ENCODE data around the gene SCFD2.
"Not testable (repeated sequence)": the region's sequence is repeated elsewhere in the genome, so short reads cannot be mapped to it uniquely, and the experiment has no call there.

SCFD2 gene

DNA sequence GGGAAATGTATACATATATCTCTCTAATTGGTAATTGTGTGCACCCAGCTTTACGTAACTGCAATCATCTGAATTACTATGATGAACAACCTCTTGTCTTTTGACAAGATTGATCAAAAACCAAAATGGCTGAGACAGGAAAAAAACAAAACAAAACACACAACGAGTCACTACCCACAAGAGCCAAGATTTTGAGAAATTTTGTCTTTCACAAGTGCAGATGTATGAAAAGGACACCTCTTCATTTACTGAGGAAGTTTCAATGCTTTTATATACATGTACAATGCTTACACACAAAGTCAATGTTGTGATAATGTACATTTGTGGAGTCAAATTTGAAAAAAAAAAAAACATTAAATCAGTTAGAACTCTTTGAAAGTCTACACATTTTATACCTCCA lies 224.6 kb downstream of the SCFD2 start:
- TF ChIP-seq L3MBTL2 (conservative IDR thresholded peaks at IDR 0.05) (no peak), HDGF (IDR thresholded peaks at IDR 0.05; ENCODE audit: borderline replicate concordance) (no peak), FOXA1 (IDR thresholded peaks at IDR 0.05) (no peak), TARDBP (IDR thresholded peaks at IDR 0.05) (no peak), ELF4 (IDR thresholded peaks at IDR 0.05) (no peak), SP1 (IDR thresholded peaks at IDR 0.05) (no peak), LEF1 (IDR thresholded peaks at IDR 0.05; ENCODE audit: borderline replicate concordance) (no peak), ZNF384 (IDR thresholded peaks at IDR 0.05) (no peak), CTBP1 (IDR thresholded peaks at IDR 0.05; ENCODE audit: borderline replicate concordance) (no peak), SUZ12 (IDR thresholded peaks at IDR 0.05) (no peak), FOXM1 (IDR thresholded peaks at IDR 0.05; ENCODE audit: borderline replicate concordance) (no peak), FOXK2 (IDR thresholded peaks at IDR 0.05) (no peak), BHLHE40 (IDR thresholded peaks at IDR 0.05; ENCODE audit: borderline replicate concordance) (no peak), NFRKB (IDR thresholded peaks at IDR 0.05) (no peak), ARNT (IDR thresholded peaks at IDR 0.05) (no peak)
- TF ChIP-seq, protein P1, sequence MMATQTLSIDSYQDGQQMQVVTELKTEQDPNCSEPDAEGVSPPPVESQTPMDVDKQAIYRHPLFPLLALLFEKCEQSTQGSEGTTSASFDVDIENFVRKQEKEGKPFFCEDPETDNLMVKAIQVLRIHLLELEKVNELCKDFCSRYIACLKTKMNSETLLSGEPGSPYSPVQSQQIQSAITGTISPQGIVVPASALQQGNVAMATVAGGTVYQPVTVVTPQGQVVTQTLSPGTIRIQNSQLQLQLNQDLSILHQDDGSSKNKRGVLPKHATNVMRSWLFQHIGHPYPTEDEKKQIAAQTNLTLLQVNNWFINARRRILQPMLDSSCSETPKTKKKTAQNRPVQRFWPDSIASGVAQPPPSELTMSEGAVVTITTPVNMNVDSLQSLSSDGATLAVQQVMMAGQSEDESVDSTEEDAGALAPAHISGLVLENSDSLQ (IDR thresholded peaks at IDR 0.05): no peak
- ChIA-PET CTCF (no interaction called here), POLR2A (no interaction called here)
- DNase-seq (ENCODE audit: extremely low spot score): no peak

GRCh38 chr4:53139256-53139655 lies 226.6 kb downstream of the SCFD2 start:
- CTCF ChIA-PET; DNase-seq (ENCODE audit: extremely low spot score); POLR2A ChIA-PET: not testable (repeated sequence)

DNA sequence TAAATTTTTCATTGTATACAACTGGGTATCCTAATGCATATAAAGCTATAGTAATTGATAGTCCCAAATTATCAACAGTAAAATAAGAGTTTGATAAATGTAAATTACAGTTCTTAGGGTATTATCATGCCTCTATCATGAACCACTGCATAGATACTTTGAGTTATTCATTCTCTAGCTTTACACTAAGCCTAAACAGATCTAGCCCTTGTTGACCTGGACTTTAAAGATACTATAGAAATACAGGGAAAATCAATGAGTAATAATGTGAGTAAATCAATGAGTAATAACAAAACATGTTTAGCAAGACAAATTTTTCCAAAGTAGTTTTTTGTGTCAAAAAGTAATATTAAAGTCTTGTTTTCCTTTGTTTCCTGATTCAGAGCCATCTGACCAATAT lies 228.4 kb downstream of the SCFD2 start:
- no peak for DNase-seq (ENCODE audit: extremely low spot score)
- CTCF ChIA-PET: no interaction called here

DNA sequence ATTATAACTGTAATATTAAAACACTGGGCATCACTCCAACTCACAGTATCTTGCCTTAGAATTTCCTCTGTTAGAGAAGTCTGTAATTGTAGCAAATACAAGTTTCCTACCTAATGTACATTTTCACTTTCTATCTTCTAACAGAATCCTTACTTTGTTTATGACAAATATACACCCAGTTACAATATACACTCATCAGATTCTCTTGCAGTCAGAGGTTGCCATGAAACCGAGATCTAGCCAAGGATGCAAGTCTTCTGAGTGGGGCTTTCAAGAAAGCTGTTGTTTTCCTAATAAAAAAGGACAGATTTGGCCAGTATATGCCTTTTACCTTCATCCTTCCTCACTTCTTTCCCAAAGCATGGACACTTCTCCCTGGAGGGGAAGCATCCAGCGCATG lies 228.9 kb downstream of the SCFD2 start:
- ChIA-PET CTCF (no interaction called here), POLR2A (no interaction called here)
- no peak for TF ChIP-seq ZNF384 (IDR thresholded peaks at IDR 0.05)
- TF ChIP-seq SUZ12 (IDR thresholded peaks at IDR 0.05): no peak
- no peak for TF ChIP-seq FOXA1 (IDR thresholded peaks at IDR 0.05)
- no peak for TF ChIP-seq L3MBTL2 (conservative IDR thresholded peaks at IDR 0.05)
- no peak for TF ChIP-seq NFRKB (IDR thresholded peaks at IDR 0.05)
- TF ChIP-seq ELF4 (IDR thresholded peaks at IDR 0.05): no peak
- no peak for DNase-seq (ENCODE audit: extremely low spot score)

More for the DNA sequence above, 228.4 kb downstream of the SCFD2 start:
- POLR2A ChIA-PET: no interaction called here
- TF ChIP-seq ARNT (IDR thresholded peaks at IDR 0.05): no peak
- TF ChIP-seq SP1 (IDR thresholded peaks at IDR 0.05): no peak
- no peak for TF ChIP-seq SUZ12 (IDR thresholded peaks at IDR 0.05)
- no peak for TF ChIP-seq NFRKB (IDR thresholded peaks at IDR 0.05)
- TF ChIP-seq TARDBP (IDR thresholded peaks at IDR 0.05): no peak
- TF ChIP-seq FOXA1 (IDR thresholded peaks at IDR 0.05): no peak
- TF ChIP-seq, protein P1 (IDR thresholded peaks at IDR 0.05): no peak
- TF ChIP-seq ELF4 (IDR thresholded peaks at IDR 0.05): no peak
- no peak for TF ChIP-seq ZNF384 (IDR thresholded peaks at IDR 0.05)
- no peak for TF ChIP-seq L3MBTL2 (conservative IDR thresholded peaks at IDR 0.05)
- TF ChIP-seq FOXM1 (IDR thresholded peaks at IDR 0.05; ENCODE audit: borderline replicate concordance): no peak
- no peak for TF ChIP-seq HDGF (IDR thresholded peaks at IDR 0.05; ENCODE audit: borderline replicate concordance)
- TF ChIP-seq LEF1 (IDR thresholded peaks at IDR 0.05; ENCODE audit: borderline replicate concordance): no peak
- TF ChIP-seq CTBP1 (IDR thresholded peaks at IDR 0.05; ENCODE audit: borderline replicate concordance): no peak

GRCh38 chr4:53132132-53132891 lies 233.5 kb downstream of the SCFD2 start:
- ChIA-PET POLR2A (no interaction called here), CTCF (no interaction called here)
- no peak for DNase-seq (ENCODE audit: extremely low spot score)
- TF ChIP-seq TARDBP (IDR thresholded peaks at IDR 0.05) (no peak), FOXA1 (IDR thresholded peaks at IDR 0.05) (no peak), CTBP1 (IDR thresholded peaks at IDR 0.05; ENCODE audit: borderline replicate concordance) (no peak), L3MBTL2 (conservative IDR thresholded peaks at IDR 0.05) (no peak), ELF4 (IDR thresholded peaks at IDR 0.05) (no peak), SUZ12 (IDR thresholded peaks at IDR 0.05) (no peak), LEF1 (IDR thresholded peaks at IDR 0.05; ENCODE audit: borderline replicate concordance) (no peak), NFRKB (IDR thresholded peaks at IDR 0.05) (no peak), BHLHE40 (IDR thresholded peaks at IDR 0.05; ENCODE audit: borderline replicate concordance) (no peak), ZNF384 (IDR thresholded peaks at IDR 0.05) (no peak), ARNT (IDR thresholded peaks at IDR 0.05) (no peak), SP1 (IDR thresholded peaks at IDR 0.05) (no peak), HDGF (IDR thresholded peaks at IDR 0.05; ENCODE audit: borderline replicate concordance) (no peak), FOXK2 (IDR thresholded peaks at IDR 0.05) (no peak), FOXM1 (IDR thresholded peaks at IDR 0.05; ENCODE audit: borderline replicate concordance) (no peak)
- TF ChIP-seq, protein P1 (IDR thresholded peaks at IDR 0.05): no peak

DNA sequence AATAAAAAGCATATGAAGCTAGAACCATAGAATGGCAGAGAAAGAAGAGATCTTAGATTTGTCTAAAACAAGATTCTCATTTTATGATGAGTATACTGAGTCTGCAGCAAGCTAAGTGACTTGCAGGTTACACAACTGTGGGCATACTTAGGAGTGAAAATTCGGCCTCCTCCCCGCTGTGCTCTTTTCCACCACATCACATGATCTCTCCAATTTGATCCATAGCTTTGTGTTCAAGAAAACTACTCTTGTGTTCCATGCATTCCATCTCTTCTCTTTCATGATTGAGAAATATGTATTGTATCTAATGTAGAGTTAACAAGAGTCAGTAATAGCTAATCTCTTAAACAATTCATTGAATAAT lies 234.3 kb downstream of the SCFD2 start:
- TF ChIP-seq ZNF384 (IDR thresholded peaks at IDR 0.05) (no peak), HDGF (IDR thresholded peaks at IDR 0.05; ENCODE audit: borderline replicate concordance) (no peak), CTBP1 (IDR thresholded peaks at IDR 0.05; ENCODE audit: borderline replicate concordance) (no peak), LEF1 (IDR thresholded peaks at IDR 0.05; ENCODE audit: borderline replicate concordance) (no peak), ELF4 (IDR thresholded peaks at IDR 0.05) (no peak), FOXK2 (IDR thresholded peaks at IDR 0.05) (no peak), SUZ12 (IDR thresholded peaks at IDR 0.05) (no peak)
- TF ChIP-seq, protein P1 (IDR thresholded peaks at IDR 0.05): no peak
- DNase-seq (ENCODE audit: extremely low spot score): no peak
- ChIA-PET CTCF (no interaction called here), POLR2A (no interaction called here)
